DND-41 (cell line): ENCODE data around the gene BFSP2.
"Not testable (repeated sequence)": the region's sequence is repeated elsewhere in the genome, so short reads cannot be mapped to it uniquely, and the experiment has no call there.

Experiments used
- ATAC-seq: fragments of 200-7000 bp; cut with Tn5 transposase; 3 replicates; pipeline ENCODE4 v1.9.1; 2021; ENCODE audit warnings: low read depth; ENCODE audit not compliant: insufficient read depth
- DNase-seq: peaks from one replicate; pipeline ENCODE4 v3.0.0-alpha.2; 2020
- H2AFZ ChIP-seq: 2 replicates; pipeline ENCODE4 v1.6.0; 2012; ENCODE audit warnings: low read depth, low read length
- H3K27ac ChIP-seq: 2 replicates; pipeline ENCODE4 v1.5.1; 2012; ENCODE audit warnings: low read length, inconsistent platforms
- H3K27me3 ChIP-seq: fragments of 200-600 bp; sonication (generic); 2 replicates; pipeline ENCODE4 v1.6.0; 2012; ENCODE audit warnings: low read length, mild to moderate bottlenecking, inconsistent platforms; ENCODE audit not compliant: insufficient read depth, poor library complexity
- H3K36me3 ChIP-seq: 2 replicates; pipeline ENCODE4 v1.5.1; 2012; ENCODE audit warnings: low read length, inconsistent platforms; ENCODE audit not compliant: insufficient read depth
- H3K4me1 ChIP-seq: 2 replicates; pipeline ENCODE4 v1.5.1; 2012; ENCODE audit warnings: mild to moderate bottlenecking, low read length; ENCODE audit not compliant: insufficient read depth
- H3K4me2 ChIP-seq: 2 replicates; pipeline ENCODE4 v1.6.0; 2012; ENCODE audit warnings: mild to moderate bottlenecking, moderate library complexity, low read length, inconsistent platforms; ENCODE audit not compliant: insufficient read depth
- H3K4me3 ChIP-seq, 2 experiments: fragments of 200-600 bp in 1 of 2; shearing (Covaris generic) in 1 of 2; 2 replicates each; pipeline ENCODE4 v1.5.1; 2012 to 2016; ENCODE audit warnings: inconsistent platforms in 2 of 2, low read length in 2 of 2, mild to moderate bottlenecking in 2 of 2, low read depth in 1 of 2, moderate library complexity in 1 of 2
- H3K79me2 ChIP-seq: 2 replicates; pipeline ENCODE4 v1.6.0; 2012; ENCODE audit warnings: low read length, inconsistent platforms; ENCODE audit not compliant: insufficient read depth
- H3K9ac ChIP-seq: 2 replicates; pipeline ENCODE4 v1.6.0; 2012; ENCODE audit warnings: low read depth, mild to moderate bottlenecking, inconsistent platforms, low read length, moderate library complexity
- H3K9me3 ChIP-seq: 2 replicates; pipeline ENCODE4 v1.5.1; 2012; ENCODE audit warnings: low read length, moderate library complexity, mild to moderate bottlenecking, inconsistent platforms; ENCODE audit not compliant: insufficient read depth, severe bottlenecking
- H4K20me1 ChIP-seq: 2 replicates; pipeline ENCODE4 v1.6.0; 2012; ENCODE audit warnings: low read length; ENCODE audit not compliant: insufficient read depth
- EZH2 ChIP-seq: IDR thresholded peaks from 3 replicates; pipeline ENCODE4 v1.6.1; 2012; ENCODE audit warnings: borderline replicate concordance, low read depth, mild to moderate bottlenecking, moderate library complexity, low read length, inconsistent platforms; ENCODE audit not compliant: severe bottlenecking

Gene BFSP2

GRCh38 chr3:133521946-133522345 is 122.1 kb downstream of the BFSP2 start:
- Histone ChIP-seq H3K79me2 (no peaks in the 10 kb centered on the region), H3K9ac (no peak overlapping the region), H2AFZ (no peak overlapping the region), H3K4me2 (no peak overlapping the region), H3K9me3 (no peaks in the 10 kb centered on the region), H3K4me3 (no peak overlapping the region), H4K20me1 (no peaks in the 10 kb centered on the region), H3K4me1 (no peaks in the 10 kb centered on the region), H3K36me3 (no peaks in the 10 kb centered on the region), H3K27ac (no peak overlapping the region), H3K27me3 (no peaks in the 10 kb centered on the region)
- ATAC-seq (no peak), DNase-seq (no peak)
- no peak for TF ChIP-seq EZH2

- ATAC-seq, H3K9ac ChIP-seq, H4K20me1 ChIP-seq, DNase-seq, H3K4me3 ChIP-seq, H3K36me3 ChIP-seq, H3K4me1 ChIP-seq, H3K4me2 ChIP-seq, H3K9me3 ChIP-seq, H2AFZ ChIP-seq, H3K27me3 ChIP-seq, H3K27ac ChIP-seq, H3K79me2 ChIP-seq: not testable (repeated sequence)
Measured at GRCh38 chr3:133523758-133524157, 123.9 kb downstream of the BFSP2 start.
